B cell (primary cell): ENCODE measurements around the gene RALA. TPM values are rescaled to one million over a fixed set of nuclear protein-coding genes. Genes with fewer than 3 reads are reported as not detected.

ENCODE experiments used
- ATAC-seq: fragments of 200-7000 bp; cut with Tn5 transposase; one replicate; pipeline ENCODE4 v1.10.0; 2021; ENCODE audit warnings: low read depth, mild to moderate bottlenecking, moderate number of reproducible peaks, moderate library complexity
- CTCF ChIA-PET: fragments of 350-600 bp; sonication (Branson Sonifier 250); formaldehyde crosslinking; loops from one replicate; lab custom pipeline; 2021; ENCODE audit warnings: antibody characterized with exemption, inconsistent platforms; lab: Charles Lee
- POLR2A ChIA-PET: fragments of 350-600 bp; sonication (Branson Sonifier 250); formaldehyde crosslinking; loops from one replicate; lab custom pipeline; 2021; ENCODE audit warnings: antibody characterized with exemption; lab: Charles Lee
- DNase-seq: peaks from one replicate; pipeline ENCODE4 v3.0.0; 2013
- H2AFZ ChIP-seq: 2 replicates; pipeline ENCODE4 v1.6.1; 2012; ENCODE audit warnings: mild to moderate bottlenecking, low read depth, low read length; ENCODE audit not compliant: insufficient read depth, poor library complexity, severe bottlenecking
- H3K27ac ChIP-seq, 2 donors: 1 replicate in 1 of 2; 2 replicates in 1 of 2; pipeline ENCODE4 v1.5.1; 2012 to 2013; ENCODE audit warnings: low read length in 2 of 2, mild to moderate bottlenecking in 2 of 2, moderate library complexity in 1 of 2
- H3K27me3 ChIP-seq, 4 experiments: fragments of 200-600 bp in 1 of 4; sonication (generic) in 1 of 4; replicated peaks in 1 of 4; 1 replicate in 2 of 4; 2 replicates in 2 of 4; pipeline versions ENCODE4 v1.6.1 to v1.7.0; 2013 to 2016; ENCODE audit warnings: low read length in 3 of 4, mild to moderate bottlenecking in 2 of 4, mixed read lengths in 1 of 4, moderate library complexity in 1 of 4; ENCODE audit not compliant: insufficient read depth in 4 of 4, control insufficient read depth in 3 of 4; ENCODE audit errors: control extremely low read depth in 1 of 4
- H3K36me3 ChIP-seq, 2 experiments: replicated peaks in 1 of 2; 1 replicate in 1 of 2; 2 replicates in 1 of 2; pipeline versions ENCODE4 v1.6.1 to v1.7.1; 2013; ENCODE audit warnings: low read length in 1 of 2; ENCODE audit not compliant: insufficient read depth in 2 of 2, control insufficient read depth in 1 of 2; ENCODE audit errors: control extremely low read depth in 1 of 2, extremely low read depth in 1 of 2
- H3K4me1 ChIP-seq, 2 donors: fragments of 200-600 bp in 1 of 2; sonication (generic) in 1 of 2; 1 replicate in 1 of 2; 2 replicates in 1 of 2; pipeline versions ENCODE4 v1.5.1 to v1.6.1; 2013 to 2017; ENCODE audit warnings: low read length in 2 of 2; ENCODE audit not compliant: control insufficient read depth in 2 of 2, insufficient read depth in 2 of 2
- H3K4me2 ChIP-seq: replicated peaks from 2 replicates; pipeline ENCODE3; 2012; ENCODE audit warnings: mild to moderate bottlenecking, low read depth, low read length; ENCODE audit not compliant: poor library complexity, severe bottlenecking
- H3K4me3 ChIP-seq, 5 experiments: fragments of 200-600 bp in 1 of 5; sonication (generic) in 1 of 5; 1 replicate in 3 of 5; 2 replicates in 2 of 5; pipeline versions ENCODE4 v1.5.1 to v1.7.0; 2011 to 2016; ENCODE audit warnings: low read length in 4 of 5, mild to moderate bottlenecking in 4 of 5, low read depth in 2 of 5, control low read depth in 1 of 5, moderate library complexity in 1 of 5; ENCODE audit not compliant: insufficient read depth in 1 of 5; ENCODE audit errors: control extremely low read depth in 1 of 5, extremely low read depth in 1 of 5
- H3K79me2 ChIP-seq: fragments of 200-600 bp; sonication (generic); one replicate; pipeline ENCODE4 v1.6.0; 2016; ENCODE audit warnings: low read length; ENCODE audit not compliant: control insufficient read depth, insufficient read depth
- H3K9ac ChIP-seq: fragments of 200-600 bp; sonication (generic); 2 replicates; pipeline ENCODE4 v1.6.1; 2017; ENCODE audit warnings: mild to moderate bottlenecking, low read length, moderate library complexity
- H3K9me3 ChIP-seq, 3 donors: one replicate each; pipeline versions ENCODE4 v1.6.1 to v1.7.1; 2013; ENCODE audit warnings: low read length in 2 of 3; ENCODE audit not compliant: control insufficient read depth in 2 of 3, insufficient read depth in 1 of 3; ENCODE audit errors: control extremely low read depth in 1 of 3
- H4K20me1 ChIP-seq: 2 replicates; pipeline ENCODE4 v1.6.0; 2012; ENCODE audit warnings: mild to moderate bottlenecking, low read length; ENCODE audit not compliant: insufficient read depth, control insufficient read depth, poor library complexity, severe bottlenecking
- H3K27ac Mint-ChIP-seq: one replicate; pipeline ENCODE4 v1.8.0; 2021; ENCODE audit warnings: mixed read lengths
- H3K27me3 Mint-ChIP-seq: one replicate; pipeline ENCODE4 v1.8.0; 2021; ENCODE audit warnings: mixed read lengths
- H3K4me1 Mint-ChIP-seq: one replicate; pipeline ENCODE4 v1.8.0; 2021; ENCODE audit warnings: mixed read lengths
- H3K4me3 Mint-ChIP-seq: one replicate; pipeline ENCODE4 v1.8.0; 2021; ENCODE audit warnings: mixed read lengths
- H3K9me3 Mint-ChIP-seq: one replicate; pipeline ENCODE4 v1.8.0; 2022; ENCODE audit warnings: mixed read lengths; ENCODE audit not compliant: insufficient read depth
- EZH2 ChIP-seq: IDR thresholded peaks from 2 replicates; pipeline ENCODE4 v1.6.1; 2012; ENCODE audit warnings: borderline replicate concordance, low read depth, mild to moderate bottlenecking, moderate library complexity, low read length; ENCODE audit not compliant: insufficient read depth, poor library complexity, severe bottlenecking
- WGBS: methylation state at CpG from one replicate; pipeline ENCODE4 v1.1.5; 2013; ENCODE audit warnings: missing lambda C conversion rate; ENCODE audit not compliant: insufficient coverage; 5-methylcytosine and 5-hydroxymethylcytosine counted together
- intact Hi-C: fragments of 100-400 bp; cut with micrococcal nuclease; formaldehyde crosslinking; loops from one replicate; pipeline ENCODE4 v1.10.0; 2022
- polyA plus RNA-seq: library from polyadenylated mRNA; depleted of rRNA; stranded (reverse); fragments of >200 nt; gene quantifications from 2 replicates; pipeline ENCODE4 v1.2.3, GENCODE V29; 2012
- total RNA-seq, 2 donors: library from RNA; stranded (reverse); fragments of 120-200 nt in 1 of 2; gene quantifications; 1 replicate in 1 of 2; 2 replicates in 1 of 2; pipeline versions ENCODE4 v1.2.3 to v1.2.4, GENCODE V29; 2013 to 2022
- TF ChIP-seq, protein P1 (sequence below): fragments of 200-600 bp; IDR thresholded peaks from one replicate; pipeline ENCODE4 v1.8.0; 2022; ENCODE audit warnings: antibody characterized with exemption, mild to moderate bottlenecking

RALA gene
- total and polyA plus RNA-seq, 2 donors (not counting 1 experiment from before 2014, with no cell fraction given), result 9.3 to 29.8 TPM

DNA sequence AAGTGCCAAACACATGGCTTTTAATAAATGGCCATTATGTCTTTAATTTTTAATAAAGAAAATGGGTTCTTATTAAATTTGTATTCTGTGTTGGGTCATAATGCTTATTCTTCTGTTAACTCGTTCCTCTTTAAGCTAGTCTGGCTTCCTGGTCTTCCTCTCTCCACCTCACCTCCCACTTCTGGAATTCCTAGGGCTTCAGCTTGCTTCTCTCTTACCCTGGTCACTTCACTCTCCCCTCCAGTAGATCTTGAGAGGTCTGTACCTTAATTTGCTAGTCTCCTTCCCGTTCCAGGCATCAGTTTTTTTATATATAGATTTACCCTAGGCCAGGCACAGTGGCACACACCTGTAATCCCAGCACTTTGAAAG is 111.2 kb downstream of the RALA start:
- Histone ChIP-seq H3K9ac (peak overlapping the region; percentile 81), H2AFZ (no peak overlapping the region), H3K4me3 (peak overlapping the region in 1 of 5 experiments; percentile 90), H3K27me3 (no peaks in the 10 kb centered on the region), H3K4me2 (peak overlapping the region; percentile 86), H3K9me3 (no peaks in the 10 kb centered on the region), H4K20me1 (no peaks in the 10 kb centered on the region), H3K79me2 (peaks cover 40% of the 10 kb centered on the region), H3K27ac (peak overlapping the region; percentile 82 to 86), H3K4me1 (peaks cover 33 to 45% of the 10 kb centered on the region in 2 donors), H3K36me3 (no peaks in the 10 kb centered on the region)
- Mint-ChIP-seq H3K4me3 (peak overlapping the region; percentile 71), H3K9me3 (no peaks in the 10 kb centered on the region), H3K27ac (peak overlapping the region; percentile 74), H3K27me3 (no peaks in the 10 kb centered on the region), H3K4me1 (peaks cover 49% of the 10 kb centered on the region)
- 20% methylated on average over 1 of the region's 2 CpGs for WGBS
- DNase-seq, result no peak
- POLR2A ChIA-PET, result interaction anchor here (1.2 to 2.1 kb wide), 2 partner anchors 113 to 168 kb away, joined by 3 to 7 read pairs; no protein-coding TSS in a partner anchor
- intact Hi-C loops, result loop anchor here (5.0 to 10.0 kb wide), 3 partner anchors 152 to 1560 kb away; partner anchors contain the start of gene STARD3NL
- CTCF ChIA-PET, result interaction anchor here (0.8 to 6.7 kb wide), 3 partner anchors 11 to 154 kb away, joined by 4 to 75 read pairs (median 52); no protein-coding TSS in a partner anchor
- no peak for TF ChIP-seq EZH2
- TF ChIP-seq, protein P1, sequence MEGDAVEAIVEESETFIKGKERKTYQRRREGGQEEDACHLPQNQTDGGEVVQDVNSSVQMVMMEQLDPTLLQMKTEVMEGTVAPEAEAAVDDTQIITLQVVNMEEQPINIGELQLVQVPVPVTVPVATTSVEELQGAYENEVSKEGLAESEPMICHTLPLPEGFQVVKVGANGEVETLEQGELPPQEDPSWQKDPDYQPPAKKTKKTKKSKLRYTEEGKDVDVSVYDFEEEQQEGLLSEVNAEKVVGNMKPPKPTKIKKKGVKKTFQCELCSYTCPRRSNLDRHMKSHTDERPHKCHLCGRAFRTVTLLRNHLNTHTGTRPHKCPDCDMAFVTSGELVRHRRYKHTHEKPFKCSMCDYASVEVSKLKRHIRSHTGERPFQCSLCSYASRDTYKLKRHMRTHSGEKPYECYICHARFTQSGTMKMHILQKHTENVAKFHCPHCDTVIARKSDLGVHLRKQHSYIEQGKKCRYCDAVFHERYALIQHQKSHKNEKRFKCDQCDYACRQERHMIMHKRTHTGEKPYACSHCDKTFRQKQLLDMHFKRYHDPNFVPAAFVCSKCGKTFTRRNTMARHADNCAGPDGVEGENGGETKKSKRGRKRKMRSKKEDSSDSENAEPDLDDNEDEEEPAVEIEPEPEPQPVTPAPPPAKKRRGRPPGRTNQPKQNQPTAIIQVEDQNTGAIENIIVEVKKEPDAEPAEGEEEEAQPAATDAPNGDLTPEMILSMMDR, result no peak
- ATAC-seq, result no peak

DNA sequence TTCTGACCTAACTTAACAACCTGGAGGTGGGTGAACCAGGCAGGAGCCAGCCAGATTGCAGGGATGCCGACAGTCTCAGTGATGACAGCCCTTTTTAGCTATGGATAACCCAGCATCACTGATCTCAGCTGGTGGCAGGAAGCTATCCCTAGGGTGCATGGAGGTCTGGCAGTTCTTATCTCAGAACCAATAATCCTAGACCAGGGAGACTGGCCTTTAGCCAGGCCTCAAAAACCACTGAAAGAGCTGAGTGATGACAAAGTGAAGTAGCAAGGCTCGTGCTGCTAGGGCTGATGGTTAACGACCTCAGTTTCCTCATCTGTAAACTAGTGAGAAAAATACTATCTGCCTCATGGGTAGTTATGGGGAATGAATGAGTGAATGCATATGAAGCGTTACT is 112.5 kb downstream of the RALA start:
- peak; percentile 9 for DNase-seq
- H2AFZ ChIP-seq, result no peak overlapping the region
- WGBS, result 43% methylated on average over 1 of the region's 4 CpGs
- intact Hi-C loops, result loop anchor here (10.0 kb wide), 2 partner anchors 1381 to 1561 kb away; partner anchors contain the start of gene STARD3NL
- H4K20me1 ChIP-seq, result no peaks in the 10 kb centered on the region
- POLR2A ChIA-PET, result no interaction called here
- peak overlapping the region; percentile 20 for H3K4me2 ChIP-seq
- H3K27me3 ChIP-seq, result no peaks in the 10 kb centered on the region
- CTCF ChIA-PET, result interaction anchor here (0.7 to 6.7 kb wide), 3 partner anchors 10 to 155 kb away, joined by 3 to 75 read pairs (median 52); no protein-coding TSS in a partner anchor
- H3K4me3 Mint-ChIP-seq, result peak overlapping the region; percentile 61
- H3K27ac Mint-ChIP-seq, result peak overlapping the region; percentile 76
- H3K36me3 ChIP-seq, result no peaks in the 10 kb centered on the region
- TF ChIP-seq, protein P1, result no peak
- TF ChIP-seq EZH2, result no peak
- no peaks in the 10 kb centered on the region for H3K9me3 Mint-ChIP-seq
- H3K27ac ChIP-seq, result peak overlapping the region in 1 of 2 donors; percentile 7
- H3K79me2 ChIP-seq, result peaks cover 44% of the 10 kb centered on the region
- no peak for ATAC-seq
- peaks cover 33 to 45% of the 10 kb centered on the region in 2 donors for H3K4me1 ChIP-seq
- H3K4me3 ChIP-seq, result no peak overlapping the region
- H3K9me3 ChIP-seq, result no peaks in the 10 kb centered on the region
- H3K27me3 Mint-ChIP-seq, result no peaks in the 10 kb centered on the region
- peaks cover 51% of the 10 kb centered on the region for H3K4me1 Mint-ChIP-seq
- H3K9ac ChIP-seq, result no peak overlapping the region
